Activated B cell treated with CpG ODN at 0.5 μM for 24 hours (primary cell): ENCODE measurements around the gene CLSTN1. TPM values are rescaled to one million over a fixed set of nuclear protein-coding genes. Genes with fewer than 3 reads are reported as not detected.

ENCODE experiments used
- ATAC-seq: fragments of 200-7000 bp; cut with Tn5 transposase; one replicate; pipeline ENCODE4 v1.10.0; 2021; ENCODE audit warnings: low read depth, mild to moderate bottlenecking, moderate library complexity
- CTCF ChIA-PET: fragments of 350-600 bp; sonication (Branson Sonifier 250); formaldehyde crosslinking; loops from one replicate; lab custom pipeline; 2021; ENCODE audit warnings: antibody characterized with exemption; lab: Charles Lee
- POLR2A ChIA-PET: fragments of 350-600 bp; sonication (Branson Sonifier 250); formaldehyde crosslinking; loops from one replicate; lab custom pipeline; 2021; ENCODE audit warnings: antibody characterized with exemption; lab: Charles Lee
- DNase-seq: peaks from one replicate; pipeline ENCODE4 v3.0.0; 2022
- H3K27ac Mint-ChIP-seq: one replicate; pipeline ENCODE4 v1.8.0; 2020; ENCODE audit warnings: mixed read lengths
- H3K27me3 Mint-ChIP-seq: one replicate; pipeline ENCODE4 v1.8.0; 2021; ENCODE audit warnings: mixed read lengths
- H3K36me3 Mint-ChIP-seq: one replicate; pipeline ENCODE4 v1.8.0; 2021; ENCODE audit warnings: low read depth, mixed read lengths
- H3K4me1 Mint-ChIP-seq: one replicate; pipeline ENCODE4 v1.8.0; 2021; ENCODE audit warnings: mixed read lengths
- H3K4me3 Mint-ChIP-seq: one replicate; pipeline ENCODE4 v1.8.0; 2020; ENCODE audit warnings: mild to moderate bottlenecking, mixed read lengths
- H3K9me3 Mint-ChIP-seq: one replicate; pipeline ENCODE4 v1.8.0; 2020; ENCODE audit warnings: mixed read lengths
- CTCF ChIP-seq: fragments of 200-600 bp; IDR thresholded peaks from one replicate; pipeline ENCODE4 v1.8.0; 2022; ENCODE audit warnings: antibody characterized with exemption, mild to moderate bottlenecking
- intact Hi-C: fragments of 100-400 bp; cut with micrococcal nuclease; formaldehyde crosslinking; loops from one replicate; pipeline ENCODE4 v1.15.1; 2024
- total RNA-seq: library from RNA; stranded (reverse); gene quantifications from 2 replicates; pipeline ENCODE4 v1.2.3, GENCODE V29; 2022

Gene CLSTN1
- total RNA-seq, 1 donor from 2014 or later = 50.7 TPM

GRCh38 chr1:9871021-9871420 is 47.3 kb upstream of the CLSTN1 start:
- peaks cover 5% of the 10 kb centered on the region for H3K4me1 Mint-ChIP-seq
- no peak for TF ChIP-seq CTCF
- no peak for ATAC-seq
- peak overlapping the region; percentile 63 for H3K27ac Mint-ChIP-seq
- no peaks in the 10 kb centered on the region for H3K36me3 Mint-ChIP-seq
- no peaks in the 10 kb centered on the region for H3K9me3 Mint-ChIP-seq
- intact Hi-C loops = loop anchor here (10.0 kb wide), 1 partner anchor 484 kb away; no protein-coding TSS in a partner anchor
- no peak overlapping the region for H3K4me3 Mint-ChIP-seq
- no peak for DNase-seq
- H3K27me3 Mint-ChIP-seq = no peaks in the 10 kb centered on the region
- CTCF ChIA-PET = interaction anchor here (5.4 to 9.6 kb wide), 2 partner anchors 87 to 255 kb away, joined by 39 to 156 read pairs; no protein-coding TSS in a partner anchor
- POLR2A ChIA-PET = interaction anchor here (0.6 kb wide), 2 partner anchors 155 to 226 kb away, joined by 3 read pairs; no protein-coding TSS in a partner anchor

DNA sequence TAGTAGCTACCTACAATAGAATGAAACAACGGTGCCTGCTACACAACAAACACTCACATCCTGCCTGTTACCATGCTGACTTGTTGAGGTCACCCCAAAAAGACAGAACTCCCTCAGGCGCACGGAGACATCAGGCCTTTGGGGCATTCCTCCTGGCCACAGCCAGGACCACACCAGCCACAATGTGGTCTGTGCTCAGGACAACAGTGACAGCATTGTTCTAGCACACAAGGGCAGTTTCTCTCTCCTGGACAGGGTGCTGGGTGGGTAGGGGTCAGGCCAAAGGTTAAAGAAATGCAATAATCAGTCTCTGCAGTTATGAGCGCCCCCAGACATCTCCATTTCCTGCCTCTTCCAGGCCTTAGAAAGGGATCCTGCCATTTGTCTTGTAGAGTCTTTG is 46.8 kb upstream of the CLSTN1 start:
- intact Hi-C loops = loop anchor here (10.0 kb wide), 1 partner anchor 484 kb away; no protein-coding TSS in a partner anchor
- no peaks in the 10 kb centered on the region for H3K36me3 Mint-ChIP-seq
- POLR2A ChIA-PET = interaction anchor here (0.6 kb wide), 2 partner anchors 156 to 225 kb away, joined by 3 read pairs; no protein-coding TSS in a partner anchor
- no peak overlapping the region for H3K4me3 Mint-ChIP-seq
- ATAC-seq = no peak
- H3K27ac Mint-ChIP-seq = peak overlapping the region; percentile 63
- no peak for TF ChIP-seq CTCF
- DNase-seq = no peak
- no peaks in the 10 kb centered on the region for H3K27me3 Mint-ChIP-seq
- H3K4me1 Mint-ChIP-seq = peaks cover 5% of the 10 kb centered on the region
- no peaks in the 10 kb centered on the region for H3K9me3 Mint-ChIP-seq
- CTCF ChIA-PET = interaction anchor here (5.4 to 9.6 kb wide), 2 partner anchors 86 to 255 kb away, joined by 39 to 156 read pairs; no protein-coding TSS in a partner anchor

DNA sequence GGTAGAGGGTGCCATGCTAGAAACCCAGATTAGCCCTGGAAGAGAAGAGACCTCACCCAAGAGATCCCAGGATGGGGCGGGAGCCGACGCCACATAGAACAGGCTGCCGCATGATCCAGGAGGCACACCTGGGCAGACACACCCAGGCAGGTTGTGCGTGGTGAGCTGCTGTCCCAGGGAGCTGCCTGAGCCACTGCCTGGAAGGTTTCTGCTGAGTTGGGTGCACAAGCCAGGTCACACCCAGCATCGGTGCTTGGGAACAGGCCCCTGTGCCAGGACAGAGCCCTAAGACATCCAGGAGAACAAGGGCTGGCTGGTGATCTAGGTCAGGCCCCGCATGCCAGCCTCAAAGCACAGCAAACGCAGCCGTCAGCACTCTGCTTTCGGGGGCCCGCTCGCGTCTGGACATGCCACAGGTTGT is 46.1 kb upstream of the CLSTN1 start:
- DNase-seq = no peak
- ATAC-seq = no peak
- intact Hi-C loops = loop anchor here (10.0 kb wide), 2 partner anchors 485 to 585 kb away; no protein-coding TSS in a partner anchor
- ChIA-PET POLR2A (interaction anchor here (0.6 kb wide), 1 partner anchor 245 kb away, joined by 3 read pairs; no protein-coding TSS in a partner anchor), CTCF (interaction anchor here (0.7 to 9.6 kb wide), 5 partner anchors 86 to 379 kb away, joined by 3 to 156 read pairs (median 7); no protein-coding TSS in a partner anchor)
- no peaks in the 10 kb centered on the region for H3K36me3 Mint-ChIP-seq
- no peak overlapping the region for H3K27ac Mint-ChIP-seq
- no peak for TF ChIP-seq CTCF
- H3K9me3 Mint-ChIP-seq = no peaks in the 10 kb centered on the region
- no peak overlapping the region for H3K4me3 Mint-ChIP-seq
- H3K27me3 Mint-ChIP-seq = no peaks in the 10 kb centered on the region
- H3K4me1 Mint-ChIP-seq = peaks cover under 1% of the 10 kb centered on the region

- DNase-seq (no peak), ATAC-seq (no peak)
- ChIA-PET CTCF (interaction anchor here (0.7 to 9.6 kb wide), 16 partner anchors 27 to 561 kb away, joined by 3 to 156 read pairs (median 3); no protein-coding TSS in a partner anchor), POLR2A (no interaction called here)
- Mint-ChIP-seq H3K4me1 (no peaks in the 10 kb centered on the region), H3K9me3 (no peaks in the 10 kb centered on the region), H3K27ac (no peak overlapping the region), H3K4me3 (no peak overlapping the region), H3K36me3 (no peaks in the 10 kb centered on the region), H3K27me3 (no peaks in the 10 kb centered on the region)
- no peak for TF ChIP-seq CTCF
- intact Hi-C loops = loop anchor here (10.0 kb wide), 1 partner anchor 583 kb away; no protein-coding TSS in a partner anchor
Measured at GRCh38 chr1:9868244-9868590, 44.5 kb upstream of the CLSTN1 start.
